Measurements from ENCODE around the gene MEGF6.

- TF ChIP-seq CTCF (IDR thresholded peaks at IDR 0.05) (no peak), POLR2A (IDR thresholded peaks at IDR 0.05) (no peak)
Observed at GRCh38 chr1:3627515-3628253, 16.4 kb upstream of the MEGF6 start.

All from adrenal gland (tissue), 5 donors.